GM18505 (cell line): ENCODE measurements around the gene RIPK4.

Experiments used
- ATAC-seq: cut with Tn5 transposase; IDR thresholded peaks from one replicate; pipeline ENCODE4 v1.9.1; 2021; ENCODE audit not compliant: unreplicated experiment
- POLR2A ChIP-seq: IDR thresholded peaks from 4 replicates; pipeline ENCODE4 v1.6.1; 2011; ENCODE audit warnings: borderline replicate concordance; ENCODE audit not compliant: insufficient read depth, insufficient read length; ENCODE audit errors: extremely low read depth

Gene RIPK4

GRCh38 chr21:41769933-41770332 is 3.1 kb upstream of the RIPK4 start:
- no peak for TF ChIP-seq POLR2A
- no peak for ATAC-seq

DNA sequence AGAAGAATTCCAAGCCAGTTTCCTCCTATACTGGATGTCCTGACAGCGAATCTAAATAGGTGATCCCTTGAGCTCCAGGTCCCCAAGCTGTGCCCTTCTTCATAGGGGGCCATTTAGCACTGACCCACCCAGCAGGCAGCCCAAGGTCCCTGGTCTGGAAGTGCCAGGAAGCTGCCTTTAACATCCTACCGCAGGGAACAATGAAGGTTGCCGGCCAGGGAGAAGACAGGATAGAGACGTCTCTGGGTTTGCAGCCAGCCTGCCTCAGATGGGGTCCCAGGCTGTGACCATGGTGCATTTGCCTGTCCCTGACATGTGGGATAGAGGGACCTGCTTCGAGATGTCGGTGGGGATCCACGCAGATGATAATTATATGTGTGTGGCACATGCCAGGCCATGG is 2.7 kb upstream of the RIPK4 start:
- no peak for ATAC-seq
- TF ChIP-seq POLR2A: no peak

DNA sequence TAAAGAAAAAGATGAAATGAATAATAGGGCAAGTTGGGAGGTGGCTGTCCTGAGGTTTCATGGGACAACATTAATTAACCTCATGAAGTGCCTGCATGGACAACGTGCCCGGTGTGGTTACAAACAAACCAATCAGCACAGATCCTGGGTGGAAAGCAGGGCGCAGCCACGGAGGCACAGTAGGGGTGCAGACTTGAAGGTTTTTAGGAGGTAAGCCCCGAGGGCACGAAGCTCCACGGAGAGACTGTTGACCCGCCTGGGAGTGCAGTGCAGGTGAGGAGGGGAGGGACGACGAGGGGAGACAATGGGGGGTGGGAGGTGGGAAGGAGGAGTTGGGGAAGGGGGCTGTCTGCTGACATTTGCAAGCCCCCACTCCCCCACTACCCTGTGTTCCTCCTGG is 2.3 kb upstream of the RIPK4 start:
- no peak for TF ChIP-seq POLR2A
- no peak for ATAC-seq

- TF ChIP-seq POLR2A: no peak
- no peak for ATAC-seq
Observed at GRCh38 chr21:41768437-41769042, 1.7 kb upstream of the RIPK4 start.

DNA sequence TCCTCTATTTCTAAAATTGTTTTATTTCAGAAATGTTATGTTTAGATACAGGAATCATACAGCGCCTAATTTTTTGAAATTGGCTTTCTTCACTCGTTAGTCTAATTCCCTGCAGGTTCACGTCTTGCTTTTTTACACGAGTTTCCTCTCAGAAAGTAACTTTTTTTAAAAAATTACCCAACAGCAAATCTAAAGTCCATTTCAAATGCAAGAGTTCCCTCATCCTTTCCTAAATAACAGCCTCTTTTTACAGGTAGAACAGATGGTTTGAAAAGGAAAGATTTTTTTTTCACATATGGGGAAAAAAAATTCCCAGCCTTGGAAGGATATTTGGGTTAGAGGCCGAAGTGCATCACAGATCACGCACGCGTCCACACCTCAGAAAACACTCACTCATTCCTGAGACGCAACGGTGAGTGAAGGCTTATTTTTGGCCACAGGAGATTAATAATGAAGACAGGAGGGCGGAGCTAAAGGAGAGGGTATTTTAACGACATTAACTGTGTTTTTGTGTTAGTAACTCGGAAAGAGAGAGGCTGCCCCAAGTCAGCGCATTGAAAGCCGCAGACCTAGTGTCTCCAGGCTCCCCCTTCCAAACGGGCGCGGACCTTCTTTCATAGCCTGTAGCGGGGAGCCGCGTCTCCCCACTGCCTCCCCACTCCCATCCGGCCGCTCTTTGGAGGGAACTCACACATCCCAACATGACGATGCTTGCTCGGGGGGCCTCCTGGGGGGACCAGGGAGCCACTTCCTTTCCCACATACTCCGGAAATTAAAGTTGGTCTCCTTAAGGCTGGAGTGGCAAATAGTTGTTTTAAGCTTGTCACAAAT is 969 bp upstream of the RIPK4 start:
- TF ChIP-seq POLR2A: no peak
- ATAC-seq: no peak

GRCh38 chr21:41765973-41766882 is 624 bp downstream of the RIPK4 start:
- TF ChIP-seq POLR2A: no peak
- no peak for ATAC-seq

- ATAC-seq: no peak
- no peak for TF ChIP-seq POLR2A
Observed at GRCh38 chr21:41765420-41765821, 1.4 kb downstream of the RIPK4 start.

DNA sequence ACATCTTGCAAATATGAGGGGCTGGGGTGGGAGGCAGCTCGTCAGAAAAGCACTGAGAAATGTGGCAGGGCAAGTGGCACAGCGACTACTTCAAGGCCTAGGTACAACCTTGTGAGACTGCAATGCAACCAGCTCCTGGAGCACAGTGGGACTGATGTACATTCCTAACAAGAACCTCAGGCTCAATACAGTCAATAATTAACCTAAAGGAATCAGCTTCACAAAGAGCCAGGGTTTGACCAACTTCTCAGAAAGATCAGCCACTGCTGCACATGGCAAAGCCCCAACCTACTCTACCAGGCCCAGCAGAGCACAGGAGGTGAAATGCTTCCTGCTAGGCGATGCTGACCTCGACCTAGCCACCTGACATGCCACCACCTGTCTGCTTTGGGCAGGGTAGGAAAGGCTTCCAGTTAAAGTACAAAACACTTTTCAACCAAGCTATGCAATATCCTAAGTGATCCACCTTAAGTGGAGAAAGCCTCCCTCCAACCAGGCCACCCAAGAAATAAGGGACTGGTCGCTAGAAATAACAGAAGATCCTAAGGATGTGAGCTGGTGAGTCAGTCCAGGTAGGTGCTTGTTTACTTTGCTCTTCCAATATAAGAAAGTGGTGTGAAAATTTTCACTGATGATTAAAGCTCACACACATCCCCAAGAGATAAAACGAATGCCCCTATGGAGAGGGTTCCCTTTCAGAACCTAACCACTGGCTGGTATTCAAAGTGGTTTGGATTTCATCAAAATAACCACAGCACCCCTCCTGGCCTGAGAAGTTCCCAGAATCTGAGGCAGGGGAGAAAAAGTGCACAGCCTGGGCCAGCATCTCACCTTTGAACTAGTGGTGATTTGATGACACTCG is 2.1 kb downstream of the RIPK4 start:
- TF ChIP-seq POLR2A: no peak
- ATAC-seq: no peak

- no peak for TF ChIP-seq POLR2A
- ATAC-seq: no peak
Observed at GRCh38 chr21:41763996-41764395, 2.9 kb downstream of the RIPK4 start.

DNA sequence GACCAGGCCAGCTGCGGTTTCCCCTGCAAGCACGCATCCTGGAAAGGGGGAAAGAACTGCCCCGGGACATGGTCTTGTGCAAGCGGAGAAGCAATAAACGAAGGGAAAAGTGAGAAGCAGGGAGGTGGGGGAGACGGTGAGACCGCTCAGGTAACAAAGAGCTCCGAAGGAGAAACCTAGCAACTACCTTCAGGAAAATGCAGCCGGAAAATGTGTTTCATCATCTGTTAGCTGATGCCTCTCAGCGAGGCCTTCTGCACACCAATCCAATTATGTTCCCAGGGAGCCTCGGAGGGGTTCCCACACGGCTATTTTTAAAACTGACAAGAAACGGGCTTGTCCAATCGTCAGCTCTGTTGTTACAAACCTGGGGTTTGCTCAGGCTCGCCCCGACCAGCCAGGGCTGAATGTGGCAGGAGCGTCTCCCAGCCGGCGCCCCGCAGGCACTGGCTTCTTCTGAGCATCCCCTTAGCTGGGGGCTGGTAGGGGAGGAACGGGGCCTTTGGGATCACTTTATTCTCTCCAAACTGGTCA is 3.4 kb downstream of the RIPK4 start:
- TF ChIP-seq POLR2A: no peak
- ATAC-seq: no peak

DNA sequence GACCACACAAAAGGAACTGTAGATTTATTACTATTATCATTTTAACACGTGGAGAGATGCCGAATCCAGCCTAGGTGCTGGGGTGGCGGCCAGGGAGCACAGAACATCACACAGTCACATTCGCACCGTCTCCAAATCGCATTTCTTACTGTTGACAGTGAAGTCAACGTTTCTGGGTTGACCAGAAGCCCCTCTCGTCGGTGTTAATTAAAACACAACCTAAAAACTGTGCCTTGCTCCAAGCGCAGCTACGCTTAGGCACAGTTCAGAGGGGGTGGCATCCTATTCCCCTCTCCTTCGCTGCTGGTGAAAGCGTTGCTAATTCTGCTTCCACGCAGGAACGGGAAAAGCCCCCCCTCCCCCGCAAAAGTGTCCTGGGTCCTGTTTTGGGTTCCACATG is 4.1 kb downstream of the RIPK4 start:
- TF ChIP-seq POLR2A: no peak
- ATAC-seq: no peak

DNA sequence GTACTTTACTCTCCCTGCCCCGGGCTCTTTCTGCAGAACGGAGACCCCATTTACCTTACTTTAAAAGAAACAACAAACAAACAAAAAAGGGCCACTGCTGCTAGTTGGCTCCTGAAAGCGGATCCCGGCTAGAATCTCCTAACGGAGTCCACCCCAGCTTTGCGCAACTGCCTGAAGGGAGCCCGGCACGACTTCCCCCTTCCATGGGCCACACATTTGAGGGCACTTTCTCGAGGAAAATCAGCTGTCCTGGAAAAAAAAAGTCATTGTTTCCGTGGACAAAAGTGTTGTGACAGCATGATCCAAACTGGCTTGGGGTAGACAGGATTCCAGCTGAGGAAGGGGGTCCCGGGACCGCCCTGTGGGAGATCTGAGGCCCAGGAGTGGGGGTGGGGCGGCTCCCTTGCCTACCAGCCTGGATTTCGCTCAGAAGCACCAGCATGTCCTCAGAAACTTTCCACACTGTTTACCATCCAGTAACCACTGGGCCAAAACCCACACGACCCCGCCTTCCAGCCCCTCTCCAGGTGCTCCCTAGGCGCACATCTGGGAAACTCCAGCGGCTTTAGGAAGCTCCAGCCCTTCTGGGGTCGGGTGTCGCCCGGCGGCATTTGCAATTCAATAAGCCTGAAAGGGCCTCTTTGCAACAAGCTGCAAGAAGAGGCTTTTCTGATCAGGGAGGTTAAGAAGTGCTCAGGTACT is 4.8 kb downstream of the RIPK4 start:
- ATAC-seq: no peak
- TF ChIP-seq POLR2A: no peak
